HG02623 (cell line): ENCODE data around the gene AGBL4.

Source experiments
- ATAC-seq: cut with Tn5 transposase; IDR thresholded peaks from one replicate; pipeline ENCODE4 v1.9.1; 2021; ENCODE audit warnings: moderate library complexity; ENCODE audit not compliant: unreplicated experiment

Gene AGBL4

GRCh38 chr1:48784301-48784700 is 1239.5 kb downstream of the AGBL4 start:
- no peak for ATAC-seq

GRCh38 chr1:48777219-48777895 is 1246.4 kb downstream of the AGBL4 start:
- ATAC-seq, result no peak

GRCh38 chr1:48776393-48777218 is 1247.1 kb downstream of the AGBL4 start, which contains the start of gene BEND5:
BEND5 (minus strand) TSS chr1:48776891; CDS start chr1:48776831, 60 bp downstream.
- no peak for ATAC-seq

- no peak for ATAC-seq
Observed at GRCh38 chr1:48775831-48776392, 1247.8 kb downstream of the AGBL4 start.

- ATAC-seq, result no peak
Observed at GRCh38 chr1:48773133-48773532, 1250.6 kb downstream of the AGBL4 start.

- ATAC-seq, result no peak
Observed at GRCh38 chr1:48772211-48772610, 1251.5 kb downstream of the AGBL4 start.

GRCh38 chr1:48771561-48771960 is 1252.2 kb downstream of the AGBL4 start:
- ATAC-seq, result no peak

GRCh38 chr1:48767975-48768510 is 1255.7 kb downstream of the AGBL4 start:
- no peak for ATAC-seq

- no peak for ATAC-seq
Observed at GRCh38 chr1:48765335-48765734, 1258.4 kb downstream of the AGBL4 start.

GRCh38 chr1:48761986-48762385 is 1261.8 kb downstream of the AGBL4 start:
- no peak for ATAC-seq

GRCh38 chr1:48761411-48761810 is 1262.3 kb downstream of the AGBL4 start:
- no peak for ATAC-seq

GRCh38 chr1:48760857-48761256 is 1262.9 kb downstream of the AGBL4 start:
- ATAC-seq, result no peak

GRCh38 chr1:48758976-48759375 is 1264.8 kb downstream of the AGBL4 start:
- no peak for ATAC-seq

- no peak for ATAC-seq
Observed at GRCh38 chr1:48757363-48757762, 1266.4 kb downstream of the AGBL4 start.

- no peak for ATAC-seq
Observed at GRCh38 chr1:48756683-48757316, 1267.0 kb downstream of the AGBL4 start.

- no peak for ATAC-seq
Observed at GRCh38 chr1:48753293-48753692, 1270.5 kb downstream of the AGBL4 start.

GRCh38 chr1:48750109-48750508 is 1273.6 kb downstream of the AGBL4 start:
- ATAC-seq, result peak; percentile 89

GRCh38 chr1:48749068-48749467 is 1274.7 kb downstream of the AGBL4 start:
- ATAC-seq, result no peak

GRCh38 chr1:48746906-48747305 is 1276.8 kb downstream of the AGBL4 start:
- no peak for ATAC-seq

- ATAC-seq, result no peak
Observed at GRCh38 chr1:48744032-48744431, 1279.7 kb downstream of the AGBL4 start.

GRCh38 chr1:48743480-48743879 is 1280.3 kb downstream of the AGBL4 start:
- no peak for ATAC-seq
